ENCODE measurements around the gene FARP2.

DNA sequence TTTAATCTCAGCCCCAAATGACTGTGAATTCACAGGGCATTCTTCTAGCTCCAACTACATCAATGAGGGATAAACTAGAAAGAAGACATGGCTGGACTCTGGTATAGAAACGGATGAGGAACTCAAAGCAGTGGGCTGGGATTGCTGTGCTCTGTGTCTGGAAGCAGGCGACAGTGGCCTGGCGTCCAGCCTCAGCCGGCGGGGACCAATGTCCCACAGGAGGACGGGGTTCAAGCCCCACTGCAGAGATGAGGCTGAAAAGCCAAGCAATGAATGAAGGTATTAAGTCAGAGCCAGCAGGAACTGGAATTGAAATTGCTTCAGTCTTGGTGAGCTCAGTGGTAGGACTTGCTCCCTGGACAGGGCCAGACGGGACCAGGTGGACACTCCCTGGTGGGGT lies 178.2 kb downstream of the FARP2 start:
- TF ChIP-seq EZH2phosphoT487 (IDR thresholded peaks at IDR 0.05; ENCODE audit: low read depth): no peak
- TF ChIP-seq CTCF (IDR thresholded peaks at IDR 0.05; ENCODE audit: low read depth, low read length): no peak
